Endothelial cell of umbilical vein (primary cell): ENCODE data around the gene LDLRAD3. TPM values are rescaled to one million over a fixed set of nuclear protein-coding genes. Genes with fewer than 3 reads are reported as not detected.

Experiments used
- BruUV-seq: library from RNA; stranded (reverse); fragments of 400-500 nt; replicated peaks from 2 replicates; lab custom pipeline; 2021; lab: Mats Ljungman, UMichigan
- CTCF ChIA-PET: fragments of 300-600, 350-600 bp; sonication (Branson Sonifier 250); formaldehyde crosslinking; loops from one replicate; lab custom pipeline; 2021; ENCODE audit warnings: antibody characterized with exemption, inconsistent platforms; lab: Charles Lee
- POLR2A ChIA-PET: fragments of 300-600, 350-600 bp; sonication (Branson Sonifier 250); formaldehyde crosslinking; loops from one replicate; lab custom pipeline; 2021; ENCODE audit warnings: antibody characterized with exemption, inconsistent platforms; lab: Charles Lee
- DNase-seq: peaks from one replicate; pipeline ENCODE4 v3.0.0-alpha.2; 2011; ENCODE audit warnings: low read depth, low spot score
- FAIRE-seq: peaks from 2 replicates; lab custom pipeline; 2011; peaks lifted over from hg19 to GRCh38; lab: Jason Lieb, UNC
- H2AFZ ChIP-seq: 2 replicates; pipeline ENCODE4 v1.6.0; 2012; ENCODE audit warnings: low read depth, low read length, control low read depth, inconsistent platforms
- H3K27ac ChIP-seq: 2 replicates; pipeline ENCODE4 v1.5.1; 2011; ENCODE audit warnings: low read depth, mild to moderate bottlenecking, control low read depth, low read length, moderate library complexity; ENCODE audit not compliant: insufficient read depth
- H3K27me3 ChIP-seq, 2 experiments: 2 replicates each; pipeline versions ENCODE4 v1.6.0 to v1.6.1; 2011; ENCODE audit warnings: low read length in 2 of 2, mixed read lengths in 1 of 2; ENCODE audit not compliant: control insufficient read depth in 2 of 2, insufficient read depth in 2 of 2
- H3K36me3 ChIP-seq, 2 experiments: 2 replicates in 1 of 2; 3 replicates in 1 of 2; pipeline ENCODE4 v1.5.1; 2011; ENCODE audit warnings: low read length in 2 of 2, mild to moderate bottlenecking in 1 of 2, moderate library complexity in 1 of 2; ENCODE audit not compliant: control insufficient read depth in 2 of 2, insufficient read depth in 2 of 2; ENCODE audit errors: extremely low read depth in 1 of 2
- H3K4me1 ChIP-seq: 3 replicates; pipeline ENCODE4 v1.5.1; 2011; ENCODE audit warnings: mild to moderate bottlenecking, low read length; ENCODE audit not compliant: control insufficient read depth, insufficient read depth; ENCODE audit errors: extremely low read depth
- H3K4me2 ChIP-seq: 2 replicates; pipeline ENCODE4 v1.6.1; 2011; ENCODE audit warnings: low read length, control low read depth, mixed read lengths; ENCODE audit not compliant: insufficient read depth
- H3K4me3 ChIP-seq, 3 experiments: fragments of 200-600 bp in 1 of 3; sonication (generic), shearing (Covaris generic) in 1 of 3; replicated peaks in 1 of 3; 2 replicates each; pipeline ENCODE4 v1.5.1; 2011 to 2016; ENCODE audit warnings: control low read depth in 3 of 3, low read length in 3 of 3, mild to moderate bottlenecking in 2 of 3, inconsistent platforms in 1 of 3, low read depth in 1 of 3, moderate library complexity in 1 of 3; ENCODE audit not compliant: insufficient read depth in 1 of 3
- H3K79me2 ChIP-seq: 2 replicates; pipeline ENCODE4 v1.6.0; 2012; ENCODE audit warnings: low read length, inconsistent platforms; ENCODE audit not compliant: control insufficient read depth, insufficient read depth
- H3K9ac ChIP-seq: replicated peaks from 2 replicates; pipeline ENCODE3; 2011; ENCODE audit warnings: low read length, control low read depth; ENCODE audit not compliant: insufficient read depth; ENCODE audit errors: extremely low read depth
- H3K9me1 ChIP-seq: replicated peaks from 3 replicates; pipeline ENCODE4 v1.6.0; 2011; ENCODE audit warnings: mild to moderate bottlenecking, low read length; ENCODE audit not compliant: control insufficient read depth, insufficient read depth; ENCODE audit errors: extremely low read depth
- H3K9me3 ChIP-seq: replicated peaks from 2 replicates; pipeline ENCODE4 v1.5.1; 2012; ENCODE audit warnings: low read length, inconsistent platforms; ENCODE audit not compliant: control insufficient read depth, insufficient read depth
- H4K20me1 ChIP-seq: replicated peaks from 2 replicates; pipeline ENCODE3; 2011; ENCODE audit warnings: mild to moderate bottlenecking, low read length; ENCODE audit not compliant: control insufficient read depth, insufficient read depth; ENCODE audit errors: extremely low read depth
- EZH2 ChIP-seq: IDR thresholded peaks from 2 replicates; pipeline ENCODE4 v1.6.1; 2012; ENCODE audit warnings: borderline replicate concordance, low read depth, mild to moderate bottlenecking, moderate library complexity, low read length, inconsistent platforms; ENCODE audit not compliant: severe bottlenecking
- FOS ChIP-seq: IDR thresholded peaks from 2 replicates; pipeline ENCODE4 v1.6.1; 2011; ENCODE audit warnings: mild to moderate bottlenecking, low read length, moderate library complexity, borderline replicate concordance; ENCODE audit not compliant: insufficient read depth
- GATA2 ChIP-seq: IDR thresholded peaks from 2 replicates; pipeline ENCODE4 v1.7.0; 2011; ENCODE audit warnings: low read depth, mild to moderate bottlenecking, moderate library complexity, mixed read lengths, low read length; ENCODE audit not compliant: insufficient read length, insufficient read depth
- JUN ChIP-seq: IDR thresholded peaks from 2 replicates; pipeline ENCODE4 v1.6.1; 2011; ENCODE audit warnings: borderline replicate concordance, low read depth; ENCODE audit not compliant: insufficient read length, insufficient read depth
- MYC ChIP-seq: IDR thresholded peaks from one replicate; pipeline ENCODE4 v1.6.1; 2011; ENCODE audit warnings: mild to moderate bottlenecking, low read depth, low read length
- POLR2A ChIP-seq: IDR thresholded peaks from 2 replicates; pipeline ENCODE4 v1.6.1; 2012; ENCODE audit warnings: low read depth, mild to moderate bottlenecking, control low read depth, low read length
- POLR2AphosphoS5 ChIP-seq: IDR thresholded peaks from 2 replicates; pipeline ENCODE4 v1.6.1; 2012; ENCODE audit warnings: low read depth, mild to moderate bottlenecking, control low read depth, low read length, moderate library complexity; ENCODE audit not compliant: insufficient read depth
- dilution Hi-C: fragments of 300-500 bp; cut with MboI; formaldehyde crosslinking; loops from one replicate; pipeline ENCODE4 v1.15.0; 2019; ENCODE audit warnings: low sequenced_read_pairs; ENCODE audit not compliant: extremely low pct_ligation_motif_present
- intact Hi-C: fragments of 100-400 bp; cut with micrococcal nuclease; formaldehyde crosslinking; loops from one replicate; pipeline ENCODE4 v1.10.0; 2022
- polyA plus RNA-seq, 4 experiments: library from polyadenylated mRNA; depleted of rRNA in 3 of 4; stranded (reverse) in 3 of 4; unstranded in 1 of 4; fragments of >200 nt; gene quantifications; 2 replicates each; pipeline versions ENCODE4 v1.2.1 to v1.2.3, GENCODE V29; 2011 to 2012; ENCODE audit warnings: missing spikeins in 1 of 4
- total RNA-seq: library from RNA; stranded (reverse); gene quantifications from 2 replicates; pipeline ENCODE4 v1.2.3, GENCODE V29; 2021
- TF ChIP-seq, protein P1 (sequence below), 2 donors: IDR thresholded peaks; 1 replicate in 1 of 2; 2 replicates in 1 of 2; pipeline ENCODE4 v1.5.1; 2011; ENCODE audit warnings: low read length in 2 of 2, mild to moderate bottlenecking in 2 of 2, moderate library complexity in 2 of 2, control low read depth in 1 of 2, inconsistent platforms in 1 of 2, low read depth in 1 of 2; ENCODE audit not compliant: insufficient read depth in 1 of 2; ENCODE audit errors: extremely low read depth in 1 of 2
- TF ChIP-seq, protein P2 (sequence below): IDR thresholded peaks from 2 replicates; pipeline ENCODE4 v1.6.1; 2011; ENCODE audit not compliant: insufficient read depth, insufficient read length

LDLRAD3 gene
- total and polyA plus RNA-seq, 2 donors (not counting 3 experiments of a cell fraction or from before 2014, with no cell fraction given): 17.9 to 25.1 TPM

DNA sequence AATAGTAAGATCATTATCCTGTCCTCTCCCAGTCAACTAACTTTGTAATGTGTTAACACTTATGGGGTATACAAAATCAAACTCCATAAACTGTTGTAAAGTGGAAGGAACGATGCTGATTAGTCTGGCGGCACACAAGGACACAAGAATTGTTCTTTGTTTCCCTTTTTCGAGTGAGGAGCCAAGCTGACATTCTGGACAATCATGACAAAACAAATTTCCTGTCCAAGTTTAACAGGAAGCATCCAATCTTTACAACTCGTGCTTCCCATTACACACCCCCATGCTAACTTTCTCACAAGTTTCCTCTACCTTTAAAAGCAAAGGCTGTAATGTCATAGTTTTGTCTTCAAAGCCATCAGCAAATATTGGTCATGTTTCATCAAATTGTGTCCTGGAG, 20.4 kb upstream of the LDLRAD3 start:
- no peak overlapping the region for H2AFZ ChIP-seq
- peak; percentile 71 for DNase-seq
- H3K36me3 ChIP-seq: no peaks in the 10 kb centered on the region
- POLR2A ChIA-PET: no interaction called here
- no peaks in the 10 kb centered on the region for H3K9me1 ChIP-seq
- no TSS peak for BruUV-seq
- TF ChIP-seq JUN (no peak), POLR2AphosphoS5 (no peak)
- TF ChIP-seq, protein P1, sequence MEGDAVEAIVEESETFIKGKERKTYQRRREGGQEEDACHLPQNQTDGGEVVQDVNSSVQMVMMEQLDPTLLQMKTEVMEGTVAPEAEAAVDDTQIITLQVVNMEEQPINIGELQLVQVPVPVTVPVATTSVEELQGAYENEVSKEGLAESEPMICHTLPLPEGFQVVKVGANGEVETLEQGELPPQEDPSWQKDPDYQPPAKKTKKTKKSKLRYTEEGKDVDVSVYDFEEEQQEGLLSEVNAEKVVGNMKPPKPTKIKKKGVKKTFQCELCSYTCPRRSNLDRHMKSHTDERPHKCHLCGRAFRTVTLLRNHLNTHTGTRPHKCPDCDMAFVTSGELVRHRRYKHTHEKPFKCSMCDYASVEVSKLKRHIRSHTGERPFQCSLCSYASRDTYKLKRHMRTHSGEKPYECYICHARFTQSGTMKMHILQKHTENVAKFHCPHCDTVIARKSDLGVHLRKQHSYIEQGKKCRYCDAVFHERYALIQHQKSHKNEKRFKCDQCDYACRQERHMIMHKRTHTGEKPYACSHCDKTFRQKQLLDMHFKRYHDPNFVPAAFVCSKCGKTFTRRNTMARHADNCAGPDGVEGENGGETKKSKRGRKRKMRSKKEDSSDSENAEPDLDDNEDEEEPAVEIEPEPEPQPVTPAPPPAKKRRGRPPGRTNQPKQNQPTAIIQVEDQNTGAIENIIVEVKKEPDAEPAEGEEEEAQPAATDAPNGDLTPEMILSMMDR (IDR thresholded peaks at IDR 0.05; ENCODE audit: extremely low read depth in 1 of 2, insufficient read depth in 1 of 2, low read depth in 1 of 2, low read length in 2 of 2): no peak
- H3K79me2 ChIP-seq: no peaks in the 10 kb centered on the region
- H3K9me3 ChIP-seq: no peaks in the 10 kb centered on the region
- no peaks in the 10 kb centered on the region for H3K27me3 ChIP-seq
- intact Hi-C loops (loop anchor here (2.0 kb wide), 1 partner anchor 19 kb away; no protein-coding TSS in a partner anchor), dilution Hi-C loops (no loop called here)
- no peak overlapping the region for H3K27ac ChIP-seq
- H3K4me2 ChIP-seq: peak overlapping the region; percentile 71
- H3K9ac ChIP-seq: no peak overlapping the region
- H3K4me3 ChIP-seq: no peak overlapping the region
- CTCF ChIA-PET: interaction anchor here (1.0 to 2.0 kb wide), 3 partner anchors 22 to 101 kb away, joined by 3 to 16 read pairs (median 10); no protein-coding TSS in a partner anchor
- peaks cover 22% of the 10 kb centered on the region for H3K4me1 ChIP-seq
- FAIRE-seq: peak; percentile 71
- H4K20me1 ChIP-seq: no peaks in the 10 kb centered on the region

DNA sequence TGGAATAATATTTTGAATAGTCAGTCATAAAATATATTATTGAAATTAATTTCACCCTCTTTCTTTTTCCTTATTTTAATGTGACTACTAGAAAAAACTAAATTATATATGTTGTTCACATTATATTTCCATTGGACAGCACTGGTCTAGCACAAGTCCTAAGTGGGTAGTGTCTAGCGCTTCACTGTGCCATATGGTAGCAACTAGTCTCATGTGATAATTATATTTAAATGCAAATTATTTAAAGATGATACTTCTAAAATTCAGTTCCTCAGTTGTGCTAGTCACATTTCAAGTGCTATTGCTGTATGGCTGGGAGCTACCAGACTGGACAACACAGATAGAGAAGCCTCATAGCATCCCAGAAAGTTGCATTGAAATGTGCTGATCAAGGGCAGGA, 19.1 kb upstream of the LDLRAD3 start:
- ChIA-PET POLR2A (no interaction called here), CTCF (interaction anchor here (0.7 to 2.0 kb wide), 3 partner anchors 28 to 342 kb away, joined by 3 to 16 read pairs (median 3); no protein-coding TSS in a partner anchor)
- no peaks in the 10 kb centered on the region for H3K9me1 ChIP-seq
- no peaks in the 10 kb centered on the region for H4K20me1 ChIP-seq
- H3K9ac ChIP-seq: no peak overlapping the region
- H3K4me3 ChIP-seq: no peak overlapping the region
- H3K4me2 ChIP-seq: no peak overlapping the region
- no peaks in the 10 kb centered on the region for H3K36me3 ChIP-seq
- no peaks in the 10 kb centered on the region for H3K79me2 ChIP-seq
- FAIRE-seq (no peak), DNase-seq (no peak)
- no peak overlapping the region for H2AFZ ChIP-seq
- intact Hi-C loops (no loop called here), dilution Hi-C loops (no loop called here)
- no peaks in the 10 kb centered on the region for H3K9me3 ChIP-seq
- BruUV-seq: no TSS peak
- H3K4me1 ChIP-seq: peaks cover 15% of the 10 kb centered on the region
- TF ChIP-seq FOS: no peak
- TF ChIP-seq GATA2: no peak
- no peak for TF ChIP-seq POLR2A
- TF ChIP-seq EZH2: no peak
- TF ChIP-seq, protein P2, sequence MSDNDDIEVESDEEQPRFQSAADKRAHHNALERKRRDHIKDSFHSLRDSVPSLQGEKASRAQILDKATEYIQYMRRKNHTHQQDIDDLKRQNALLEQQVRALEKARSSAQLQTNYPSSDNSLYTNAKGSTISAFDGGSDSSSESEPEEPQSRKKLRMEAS: no peak
- no peak for TF ChIP-seq POLR2AphosphoS5
- no peak for TF ChIP-seq JUN
- TF ChIP-seq MYC: no peak
- TF ChIP-seq, protein P1 (IDR thresholded peaks at IDR 0.05; ENCODE audit: extremely low read depth in 1 of 2, insufficient read depth in 1 of 2, low read depth in 1 of 2, low read length in 2 of 2): no peak
- no peaks in the 10 kb centered on the region for H3K27me3 ChIP-seq
- no peak overlapping the region for H3K27ac ChIP-seq
